Breast epithelium (tissue), 4 donors: ENCODE data around the gene CLSTN2. TPM values are rescaled to one million over a fixed set of nuclear protein-coding genes. Genes with fewer than 3 reads are reported as not detected.

Experiments used
- DNase-seq, 2 donors: peaks; one replicate each; pipeline ENCODE4 v3.0.0-alpha.2; 2019; ENCODE audit warnings: low spot score in 2 of 2
- H3K27ac ChIP-seq, 2 donors: fragments of 200-600 bp; sonication (generic) in 1 of 2; one replicate each; pipeline ENCODE4 v1.5.1; 2016 to 2019; ENCODE audit warnings: mild to moderate bottlenecking in 1 of 2
- H3K27me3 ChIP-seq, 2 donors: fragments of 200-600 bp; sonication (generic) in 1 of 2; one replicate each; pipeline versions ENCODE4 v1.5.1 to v1.6.0; 2017 to 2019; ENCODE audit warnings: control low read depth in 1 of 2, mild to moderate bottlenecking in 1 of 2
- H3K36me3 ChIP-seq: fragments of 200-600 bp; one replicate; pipeline ENCODE4 v1.5.1; 2019
- H3K4me1 ChIP-seq, 2 donors: fragments of 200-600 bp; sonication (generic); one replicate each; pipeline ENCODE4 v1.5.1; 2016 to 2019; ENCODE audit warnings: control low read depth in 1 of 2
- H3K4me3 ChIP-seq, 3 donors: fragments of 200-600 bp; sonication (generic); 1 replicate in 2 of 3; 2 replicates in 1 of 3; pipeline ENCODE4 v1.5.1; 2016 to 2019; ENCODE audit warnings: mild to moderate bottlenecking in 3 of 3, moderate library complexity in 2 of 3
- H3K9me3 ChIP-seq, 2 donors: fragments of 200-600 bp; sonication (generic) in 1 of 2; one replicate each; pipeline ENCODE4 v1.5.1; 2016 to 2019; ENCODE audit warnings: control low read depth in 1 of 2
- CTCF ChIP-seq, 3 donors: fragments of 450-650 bp; IDR thresholded peaks; one replicate each; pipeline ENCODE4 v1.5.1; 2016 to 2017; ENCODE audit warnings: antibody characterized with exemption in 3 of 3, mild to moderate bottlenecking in 3 of 3, moderate library complexity in 3 of 3
- POLR2A ChIP-seq: fragments of 450-650 bp; IDR thresholded peaks from one replicate; pipeline ENCODE4 v1.6.1; 2016; ENCODE audit warnings: antibody characterized with exemption, mild to moderate bottlenecking, moderate library complexity
- POLR2AphosphoS5 ChIP-seq, 3 donors: sonication (generic); formaldehyde crosslinking; IDR thresholded peaks; one replicate each; pipeline ENCODE4 v1.6.1; 2017; ENCODE audit warnings: antibody characterized with exemption in 3 of 3
- intact Hi-C: fragments of 100-400 bp; cut with DNase I; formaldehyde crosslinking; loops from one replicate; pipeline ENCODE4 v1.15.1; 2023; ENCODE audit warnings: low total_unique reads
- total RNA-seq, 3 donors: library from RNA; depleted of rRNA; stranded (reverse); fragments of >200 nt; gene quantifications; one replicate each; pipeline ENCODE4 v1.1.0, GENCODE V29; 2016

Gene CLSTN2
- total RNA-seq, 3 donors from 2014 or later = 15.5 to 75.5 (median 33.1) TPM

GRCh38 chr3:140584549-140584948, 649.6 kb downstream of the CLSTN2 start:
- intact Hi-C loops = no loop called here

DNA sequence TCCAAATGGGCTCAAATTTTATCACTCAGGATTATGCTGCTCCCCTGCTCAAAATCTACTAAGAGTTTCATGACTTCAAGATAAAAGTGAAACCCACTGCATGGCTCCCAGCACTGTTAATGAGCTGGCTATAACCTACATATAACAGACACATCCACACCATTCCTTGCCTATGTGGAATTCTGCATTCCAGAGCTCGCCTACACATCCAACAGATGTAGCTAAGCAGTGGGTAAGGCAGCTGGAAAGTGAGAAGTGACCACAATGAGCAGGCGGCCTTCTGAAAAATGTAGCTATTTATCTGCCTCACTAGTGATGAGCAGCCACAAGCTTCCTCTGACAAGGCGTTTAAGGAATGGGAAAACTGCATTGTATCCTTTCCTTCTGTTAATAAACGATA, 650.8 kb downstream of the CLSTN2 start:
- intact Hi-C loops = no loop called here
- TF ChIP-seq CTCF (IDR thresholded peaks at IDR 0.05) = no peak
- no peak for TF ChIP-seq POLR2AphosphoS5 (IDR thresholded peaks at IDR 0.05)
- TF ChIP-seq POLR2A = no peak
- H3K4me3 ChIP-seq = no peak overlapping the region
- H3K27ac ChIP-seq = no peak overlapping the region
- no peaks in the 10 kb centered on the region for H3K4me1 ChIP-seq
- no peak for DNase-seq
- no peaks in the 10 kb centered on the region for H3K27me3 ChIP-seq
- no peaks in the 10 kb centered on the region for H3K9me3 ChIP-seq
- H3K36me3 ChIP-seq = no peaks in the 10 kb centered on the region

More at GRCh38 chr3:140584549-140584948, 649.6 kb downstream of the CLSTN2 start:
- no peaks in the 10 kb centered on the region for H3K27me3 ChIP-seq
- H3K36me3 ChIP-seq = no peaks in the 10 kb centered on the region
- no peak for DNase-seq
- H3K4me1 ChIP-seq = no peaks in the 10 kb centered on the region
- no peak overlapping the region for H3K27ac ChIP-seq
- H3K4me3 ChIP-seq = no peak overlapping the region
- H3K9me3 ChIP-seq = no peaks in the 10 kb centered on the region
- TF ChIP-seq POLR2AphosphoS5 (IDR thresholded peaks at IDR 0.05) (no peak), POLR2A (no peak), CTCF (IDR thresholded peaks at IDR 0.05) (no peak)

GRCh38 chr3:140586311-140586710, 651.3 kb downstream of the CLSTN2 start:
- Histone ChIP-seq H3K4me3 (no peak overlapping the region), H3K36me3 (no peaks in the 10 kb centered on the region), H3K27me3 (no peaks in the 10 kb centered on the region), H3K4me1 (no peaks in the 10 kb centered on the region), H3K9me3 (no peaks in the 10 kb centered on the region), H3K27ac (no peak overlapping the region)
- DNase-seq = no peak
- no peak for TF ChIP-seq POLR2A
- TF ChIP-seq CTCF (IDR thresholded peaks at IDR 0.05) = no peak
- TF ChIP-seq POLR2AphosphoS5 (IDR thresholded peaks at IDR 0.05) = no peak
- intact Hi-C loops = no loop called here

- H3K27me3 ChIP-seq = no peaks in the 10 kb centered on the region
- no peaks in the 10 kb centered on the region for H3K36me3 ChIP-seq
- H3K4me1 ChIP-seq = no peaks in the 10 kb centered on the region
- H3K27ac ChIP-seq = no peak overlapping the region
- DNase-seq = no peak
- H3K4me3 ChIP-seq = no peak overlapping the region
- intact Hi-C loops = no loop called here
- no peaks in the 10 kb centered on the region for H3K9me3 ChIP-seq
- no peak for TF ChIP-seq POLR2A
- TF ChIP-seq CTCF (IDR thresholded peaks at IDR 0.05) = no peak
- TF ChIP-seq POLR2AphosphoS5 (IDR thresholded peaks at IDR 0.05) = no peak
Observed at GRCh38 chr3:140588558-140588957, 653.6 kb downstream of the CLSTN2 start.

GRCh38 chr3:140593766-140594165, 658.8 kb downstream of the CLSTN2 start:
- Histone ChIP-seq H3K27ac (no peak overlapping the region), H3K36me3 (no peaks in the 10 kb centered on the region), H3K9me3 (no peaks in the 10 kb centered on the region), H3K4me1 (no peaks in the 10 kb centered on the region), H3K27me3 (no peaks in the 10 kb centered on the region), H3K4me3 (no peak overlapping the region)
- DNase-seq = no peak
- intact Hi-C loops = no loop called here
- TF ChIP-seq POLR2AphosphoS5 (IDR thresholded peaks at IDR 0.05) = no peak
- no peak for TF ChIP-seq CTCF (IDR thresholded peaks at IDR 0.05)
- no peak for TF ChIP-seq POLR2A
